ENCODE data around the gene FYB2. TPM values are rescaled to one million over a fixed set of nuclear protein-coding genes. Genes with fewer than 3 reads are reported as not detected.

FYB2 gene
- polyA plus RNA-seq (0.69 TPM in 1 of 2 replicates, not detected in the other), polyA minus RNA-seq (0.23 TPM in 1 of 2 replicates, not detected in the other)

- Histone ChIP-seq H3K27me3 (ENCODE audit: insufficient read depth, low read depth, low read length) (no peaks in the 10 kb centered on the region), H3K79me2 (replicated peaks; ENCODE audit: insufficient read depth, low read length) (no peaks in the 10 kb centered on the region), H3K9ac (ENCODE audit: low read length) (no peak within 1 kb of the TSS), H3K4me2 (ENCODE audit: low read length) (no peak within 1 kb of the TSS), H3K9me2 (ENCODE audit: insufficient read depth, low read length) (no peaks in the 10 kb centered on the region), H3K27ac (ENCODE audit: low read length) (no peak within 1 kb of the TSS), H3K4me3 (ENCODE audit: low read length) (no peak within 1 kb of the TSS), H3F3A (ENCODE audit: insufficient read depth, low read length, poor library complexity, severe bottlenecking) (no peaks in the 10 kb centered on the region), H3K36me3 (ENCODE audit: insufficient read depth, low read length) (no peaks in the 10 kb centered on the region), H2AFZ (ENCODE audit: low read depth, low read length) (no peak within 1 kb of the TSS), H4K20me1 (ENCODE audit: insufficient read depth) (no peaks in the 10 kb centered on the region), H3K9me3 (ENCODE audit: low read length) (no peaks in the 10 kb centered on the region)
- TF ChIP-seq SMC3 (conservative IDR thresholded peaks at IDR 0.05; ENCODE audit: poor library complexity) (no peak), EZH2 (IDR thresholded peaks at IDR 0.05; ENCODE audit: borderline replicate concordance, insufficient read depth, low read length, poor library complexity, severe bottlenecking) (no peak), POLR2AphosphoS5 (IDR thresholded peaks at IDR 0.05) (no peak), REST (IDR thresholded peaks at IDR 0.05; ENCODE audit: borderline replicate concordance) (no peak), RAD21 (conservative IDR thresholded peaks at IDR 0.05) (no peak), MXI1 (conservative IDR thresholded peaks at IDR 0.05; ENCODE audit: poor library complexity, severe bottlenecking) (no peak)
These were observed at the start of gene FYB2 for GRCh38 chr1:56819387-56819899. Gene FYB2, minus strand, starts transcription at chr1:56819404. Its CDS starts 114 bp downstream, at chr1:56819290.

GRCh38 chr1:56868761-56869160 lies 49.6 kb upstream of the FYB2 start:
- H3K4me2 ChIP-seq (ENCODE audit: low read length), result no peak overlapping the region

More at GRCh38 chr1:56868761-56869160, 49.6 kb upstream of the FYB2 start:
- no peaks in the 10 kb centered on the region for H3K9me3 ChIP-seq (ENCODE audit: low read length)
- H3K27ac ChIP-seq (ENCODE audit: low read length), result no peak overlapping the region
- H3K27me3 ChIP-seq (ENCODE audit: insufficient read depth, low read depth, low read length), result no peaks in the 10 kb centered on the region
- H2AFZ ChIP-seq (ENCODE audit: low read depth, low read length), result no peak overlapping the region
- no peaks in the 10 kb centered on the region for H3F3A ChIP-seq (ENCODE audit: insufficient read depth, low read length, poor library complexity, severe bottlenecking)
- no peaks in the 10 kb centered on the region for H3K36me3 ChIP-seq (ENCODE audit: insufficient read depth, low read length)
- H3K9me2 ChIP-seq (ENCODE audit: insufficient read depth, low read length), result no peaks in the 10 kb centered on the region
- TF ChIP-seq RAD21 (conservative IDR thresholded peaks at IDR 0.05), result no peak
- no peak for TF ChIP-seq SMC3 (conservative IDR thresholded peaks at IDR 0.05; ENCODE audit: poor library complexity)
- no peak for TF ChIP-seq POLR2AphosphoS5 (IDR thresholded peaks at IDR 0.05)
- no peak for TF ChIP-seq MXI1 (conservative IDR thresholded peaks at IDR 0.05; ENCODE audit: poor library complexity, severe bottlenecking)
- TF ChIP-seq TAF1 (IDR thresholded peaks at IDR 0.05; ENCODE audit: low read depth), result no peak
- TF ChIP-seq EP300 (conservative IDR thresholded peaks at IDR 0.05; ENCODE audit: poor library complexity, severe bottlenecking), result no peak
- no peak for TF ChIP-seq REST (IDR thresholded peaks at IDR 0.05; ENCODE audit: borderline replicate concordance)
- no peak for TF ChIP-seq CTCF (IDR thresholded peaks at IDR 0.05; ENCODE audit: poor library complexity, severe bottlenecking)
- TF ChIP-seq EZH2 (IDR thresholded peaks at IDR 0.05; ENCODE audit: borderline replicate concordance, insufficient read depth, low read length, poor library complexity, severe bottlenecking), result no peak
- H3K4me3 ChIP-seq (ENCODE audit: low read length), result no peak overlapping the region
- no peaks in the 10 kb centered on the region for H3K79me2 ChIP-seq (replicated peaks; ENCODE audit: insufficient read depth, low read length)
- H4K20me1 ChIP-seq (ENCODE audit: insufficient read depth), result no peaks in the 10 kb centered on the region
- H3K9ac ChIP-seq (ENCODE audit: low read length), result no peak overlapping the region

All from neural cell (in vitro differentiated cells).